OCI-LY3 (cell line): Measurements from ENCODE around the gene MREG.

Experiments
- CTCF ChIP-seq: fragments of 200-600, 300-600 bp; sonication (generic); IDR thresholded peaks from 2 replicates; pipeline ENCODE4 v1.5.1; 2014; ENCODE audit warnings: antibody characterized with exemption, low read length, low read depth
- EZH2phosphoT487 ChIP-seq: fragments of 200-600 bp; shearing (Covaris generic); IDR thresholded peaks from 2 replicates; pipeline ENCODE4 v1.6.1; 2018; ENCODE audit warnings: antibody characterized with exemption, mixed run types, low read depth

GRCh38 chr2:216012830-216013079 lies 596 bp downstream of the MREG start:
- TF ChIP-seq CTCF: no peak
- TF ChIP-seq EZH2phosphoT487: no peak
